OCI-LY3 (cell line): ENCODE measurements around the gene RHBDD2.

Experiments used
- CTCF ChIP-seq: fragments of 200-600, 300-600 bp; sonication (generic); IDR thresholded peaks from 2 replicates; pipeline ENCODE4 v1.5.1; 2014; ENCODE audit warnings: antibody characterized with exemption, low read length, low read depth
- EZH2phosphoT487 ChIP-seq: fragments of 200-600 bp; shearing (Covaris generic); IDR thresholded peaks from 2 replicates; pipeline ENCODE4 v1.6.1; 2018; ENCODE audit warnings: antibody characterized with exemption, mixed run types, low read depth

GRCh38 chr7:75896803-75897327 is 18.0 kb downstream of the RHBDD2 start:
- TF ChIP-seq CTCF (no peak), EZH2phosphoT487 (no peak)
